Mucosa of descending colon (tissue), 3 donors: Measurements from ENCODE around the gene ZP2. TPM values are rescaled to one million over a fixed set of nuclear protein-coding genes. Genes with fewer than 3 reads are reported as not detected.
"Not testable (repeated sequence)": the region's sequence is repeated elsewhere in the genome, so short reads cannot be mapped to it uniquely, and the experiment has no call there.

Experiments used
- ATAC-seq: fragments of 200-7000 bp; cut with Tn5 transposase; one replicate; pipeline ENCODE4 v1.9.1; 2020; ENCODE audit warnings: mild to moderate bottlenecking, moderate library complexity
- DNase-seq, 3 donors: peaks; one replicate each; pipeline ENCODE4 v3.0.0-alpha.2; 2020
- H3K36me3 ChIP-seq: fragments of 200-600 bp; one replicate; pipeline ENCODE4 v1.8.0; 2021; ENCODE audit warnings: low read depth, mild to moderate bottlenecking
- H3K4me1 ChIP-seq: fragments of 200-600 bp; one replicate; pipeline ENCODE4 v1.8.0; 2021; ENCODE audit warnings: low read depth, mild to moderate bottlenecking
- H3K4me3 ChIP-seq: fragments of 200-600 bp; one replicate; pipeline ENCODE4 v1.8.0; 2021; ENCODE audit warnings: mild to moderate bottlenecking
- H3K9me3 ChIP-seq: fragments of 200-600 bp; one replicate; pipeline ENCODE4 v1.8.0; 2021; ENCODE audit warnings: mild to moderate bottlenecking
- CTCF ChIP-seq: fragments of 200-600 bp; IDR thresholded peaks from one replicate; pipeline ENCODE4 v1.8.0; 2022; ENCODE audit warnings: antibody characterized with exemption, mild to moderate bottlenecking
- intact Hi-C, 2 donors: fragments of 100-400 bp; cut with DNase I in 1 of 2; cut with micrococcal nuclease in 1 of 2; formaldehyde crosslinking; loops; one replicate each; pipeline versions ENCODE4 v1.11.0 to v1.11.1; 2022; cut with DNase I, micrococcal nuclease
- total RNA-seq, 3 donors: library from RNA; stranded (reverse); fragmentation: NEBNext Ultra II Directional in 2 of 3; extraction: Animal tissue kit (Norgen Biotek cat#: 25700) in 2 of 3; gene quantifications; one replicate each; pipeline versions ENCODE4 v1.2.1 to v1.2.4, GENCODE V29; 2021 to 2023
- donor health status: DM: no; HTN: no; CAD: no; lungs with moderate emphysema.
- donor health status: DM: no; HTN: no; CAD: no.
- donor health status: DM: no; HTN: yes; CAD: no.

The ZP2 gene
- total RNA-seq, 3 donors from 2014 or later, result 0.20 TPM; not detected in 2

- Histone ChIP-seq H3K9me3 (no peaks in the 10 kb centered on the region), H3K4me1 (no peaks in the 10 kb centered on the region), H3K36me3 (peaks cover 4% of the 10 kb centered on the region), H3K4me3 (no peak overlapping the region)
- intact Hi-C loops, result no loop called here
- ATAC-seq (no peak), DNase-seq (no peak)
- no peak for TF ChIP-seq CTCF
Observed at GRCh38 chr16:21172650-21173049, 38.7 kb downstream of the ZP2 start.

GRCh38 chr16:21170116-21170515 is 41.3 kb downstream of the ZP2 start:
- intact Hi-C loops, DNase-seq, H3K4me3 ChIP-seq, H3K36me3 ChIP-seq, H3K9me3 ChIP-seq, ATAC-seq, H3K4me1 ChIP-seq: not testable (repeated sequence)

GRCh38 chr16:21169249-21169981 is 42.0 kb downstream of the ZP2 start:
- ATAC-seq (no peak), DNase-seq (no peak)
- no peaks in the 10 kb centered on the region for H3K4me1 ChIP-seq
- no peaks in the 10 kb centered on the region for H3K9me3 ChIP-seq
- H3K36me3 ChIP-seq, result no peaks in the 10 kb centered on the region
- intact Hi-C loops, result no loop called here
- no peak overlapping the region for H3K4me3 ChIP-seq
- no peak for TF ChIP-seq CTCF

- H3K4me3 ChIP-seq, result no peak overlapping the region
- ATAC-seq (no peak), DNase-seq (no peak)
- intact Hi-C loops, result no loop called here
- H3K36me3 ChIP-seq, result no peaks in the 10 kb centered on the region
- no peaks in the 10 kb centered on the region for H3K9me3 ChIP-seq
- no peaks in the 10 kb centered on the region for H3K4me1 ChIP-seq
- no peak for TF ChIP-seq CTCF
Observed at GRCh38 chr16:21167929-21168602, 43.3 kb downstream of the ZP2 start.

- no peaks in the 10 kb centered on the region for H3K36me3 ChIP-seq
- H3K9me3 ChIP-seq, result no peaks in the 10 kb centered on the region
- intact Hi-C loops, result no loop called here
- ATAC-seq (no peak), DNase-seq (no peak)
- H3K4me1 ChIP-seq, result no peaks in the 10 kb centered on the region
- no peak overlapping the region for H3K4me3 ChIP-seq
- TF ChIP-seq CTCF, result no peak
Observed at GRCh38 chr16:21167360-21167759, 44.0 kb downstream of the ZP2 start.

- intact Hi-C loops, result no loop called here
- Histone ChIP-seq H3K4me1 (no peaks in the 10 kb centered on the region), H3K4me3 (no peak overlapping the region), H3K9me3 (no peaks in the 10 kb centered on the region), H3K36me3 (no peaks in the 10 kb centered on the region)
- DNase-seq (no peak), ATAC-seq (no peak)
- TF ChIP-seq CTCF, result no peak
Observed at GRCh38 chr16:21166561-21166961, 44.8 kb downstream of the ZP2 start.
